Measurements from ENCODE around the gene HAGH. TPM values are rescaled to one million over a fixed set of nuclear protein-coding genes. Genes with fewer than 3 reads are reported as not detected.

HAGH gene
- total and polyA plus RNA-seq, 9 of the 15 experiments (the other 6 are each of a cell fraction or from before 2014, with no cell fraction given) = 0.46 to 35.1 (median 16.8) TPM

- peak; percentile 47 for TF ChIP-seq ZBTB40 (IDR thresholded peaks at IDR 0.05)
- no peak for TF ChIP-seq ZBTB40 (CRISPR knock-in tag; IDR thresholded peaks at IDR 0.05)
- no peak for TF ChIP-seq HES1 (IDR thresholded peaks at IDR 0.05; ENCODE audit: low read depth)
- no peak for TF ChIP-seq FOXJ2 (tag; IDR thresholded peaks at IDR 0.05)
- TF ChIP-seq SNRNP70 (optimal IDR thresholded peaks at IDR 0.05; ENCODE audit: low read depth, low read length) = no peak
- TF ChIP-seq THRA (IDR thresholded peaks at IDR 0.05) = no peak
- no peak for TF ChIP-seq HNRNPH1 (optimal IDR thresholded peaks at IDR 0.05; ENCODE audit: low read depth, low read length)
- TF ChIP-seq CAMTA2 (CRISPR knock-in tag; conservative IDR thresholded peaks at IDR 0.05) = no peak
- TF ChIP-seq NFIX (CRISPR knock-in tag; IDR thresholded peaks at IDR 0.05; ENCODE audit: low read depth) = no peak
- TF ChIP-seq EWSR1 (IDR thresholded peaks at IDR 0.05; ENCODE audit: borderline replicate concordance, low read depth, partially characterized antibody) = no peak
- peak; percentile 27; the same call in 1 of the 2 replicates for TF ChIP-seq ESRRA (IDR thresholded peaks at IDR 0.05; ENCODE audit: borderline replicate concordance, low read depth)
These were observed at the start of gene HAGH, which contains the start of gene FAHD1 (continued) for GRCh38 chr16:1826691-1827573.

Measured in K562 (cell line).